HEK293T (cell line): ENCODE data around the gene CDK17.

ENCODE experiments used
- CTCF ChIA-PET: fragments of 350-600 bp; formaldehyde crosslinking; extraction: SDS; loops from one replicate; lab custom pipeline; 2021; ENCODE audit warnings: antibody characterized with exemption, inconsistent platforms; lab: Yijun Ruan, JAX
- POLR2A ChIA-PET: fragments of 350-600 bp; formaldehyde crosslinking; extraction: SDS; loops from one replicate; lab custom pipeline; 2020; ENCODE audit warnings: antibody characterized with exemption, inconsistent platforms; lab: Yijun Ruan, JAX
- DNase-seq: peaks from one replicate; pipeline ENCODE4 v3.0.0; 2012; ENCODE audit warnings: mixed read lengths; ENCODE audit errors: extremely low spot score
- ARNT ChIP-seq: fragments of 450-650 bp; IDR thresholded peaks from 2 replicates; pipeline ENCODE4 v1.6.1; 2017; ENCODE audit warnings: mild to moderate bottlenecking
- BHLHE40 ChIP-seq: fragments of 450-650 bp; IDR thresholded peaks from 2 replicates; pipeline ENCODE4 v1.6.1; 2016; ENCODE audit warnings: mild to moderate bottlenecking, moderate library complexity, borderline replicate concordance
- CTBP1 ChIP-seq: fragments of 450-650 bp; IDR thresholded peaks from 2 replicates; pipeline ENCODE4 v1.6.1; 2016; ENCODE audit warnings: borderline replicate concordance
- ELF4 ChIP-seq: fragments of 450-650 bp; IDR thresholded peaks from 2 replicates; pipeline ENCODE4 v1.6.1; 2017; ENCODE audit warnings: antibody characterized with exemption
- FOXA1 ChIP-seq: fragments of 450-650 bp; IDR thresholded peaks from 2 replicates; pipeline ENCODE4 v1.6.1; 2016; ENCODE audit warnings: mild to moderate bottlenecking
- FOXK2 ChIP-seq: fragments of 450-650 bp; IDR thresholded peaks from 2 replicates; pipeline ENCODE4 v1.6.1; 2016; ENCODE audit warnings: mild to moderate bottlenecking
- FOXM1 ChIP-seq: fragments of 450-650 bp; IDR thresholded peaks from 2 replicates; pipeline ENCODE4 v1.6.1; 2017; ENCODE audit warnings: mild to moderate bottlenecking, borderline replicate concordance
- HDGF ChIP-seq: fragments of 450-650 bp; IDR thresholded peaks from 2 replicates; pipeline ENCODE4 v1.6.1; 2017; ENCODE audit warnings: antibody characterized with exemption, borderline replicate concordance
- L3MBTL2 ChIP-seq: fragments of 450-650 bp; conservative IDR thresholded peaks from 2 replicates; pipeline ENCODE4 v1.6.1; 2016; ENCODE audit warnings: mild to moderate bottlenecking
- LEF1 ChIP-seq: fragments of 450-650 bp; IDR thresholded peaks from 2 replicates; pipeline ENCODE4 v1.6.1; 2017; ENCODE audit warnings: mild to moderate bottlenecking, borderline replicate concordance
- NFRKB ChIP-seq: fragments of 450-650 bp; IDR thresholded peaks from 2 replicates; pipeline ENCODE4 v1.6.1; 2016; ENCODE audit warnings: mild to moderate bottlenecking, moderate library complexity
- SP1 ChIP-seq: fragments of 450-650 bp; IDR thresholded peaks from 2 replicates; pipeline ENCODE4 v1.6.1; 2017
- SUZ12 ChIP-seq: fragments of 450-650 bp; IDR thresholded peaks from 2 replicates; pipeline ENCODE4 v1.6.1; 2016; ENCODE audit warnings: mild to moderate bottlenecking
- TARDBP ChIP-seq: fragments of 450-650 bp; IDR thresholded peaks from 2 replicates; pipeline ENCODE4 v1.6.1; 2016
- ZNF384 ChIP-seq: fragments of 450-650 bp; IDR thresholded peaks from 2 replicates; pipeline ENCODE4 v1.6.1; 2016
- TF ChIP-seq, protein P1 (sequence below): fragments of 450-650 bp; IDR thresholded peaks from 2 replicates; pipeline ENCODE4 v1.6.1; 2016

Gene CDK17

DNA sequence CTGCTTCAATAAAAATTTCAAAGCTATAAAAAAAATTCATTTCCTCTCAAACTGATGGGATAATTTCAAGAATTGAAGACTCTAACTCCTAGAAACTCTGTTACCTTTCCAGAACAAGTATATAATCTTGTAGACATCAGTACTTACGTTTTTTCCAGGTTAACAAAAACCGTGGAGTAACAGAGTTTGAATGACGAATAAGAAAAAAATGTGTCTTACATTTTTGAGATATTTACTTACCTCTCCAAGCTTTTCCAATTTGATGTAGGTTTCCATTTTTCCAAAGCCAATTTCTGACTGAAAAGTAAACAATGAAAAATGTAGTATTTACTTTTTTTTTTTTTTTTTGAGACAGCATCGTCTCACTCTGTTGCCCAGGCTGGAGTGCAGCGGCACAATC, 100.2 kb downstream of the CDK17 start:
- ChIA-PET POLR2A (no interaction called here), CTCF (no interaction called here)
- TF ChIP-seq CTBP1 = no peak
- TF ChIP-seq FOXA1 = no peak
- no peak for TF ChIP-seq SUZ12
- TF ChIP-seq BHLHE40 = no peak
- TF ChIP-seq LEF1 = no peak
- TF ChIP-seq NFRKB = no peak
- TF ChIP-seq TARDBP = no peak
- TF ChIP-seq ARNT = no peak
- TF ChIP-seq FOXM1 = no peak
- TF ChIP-seq HDGF = no peak
- DNase-seq = no peak

DNA sequence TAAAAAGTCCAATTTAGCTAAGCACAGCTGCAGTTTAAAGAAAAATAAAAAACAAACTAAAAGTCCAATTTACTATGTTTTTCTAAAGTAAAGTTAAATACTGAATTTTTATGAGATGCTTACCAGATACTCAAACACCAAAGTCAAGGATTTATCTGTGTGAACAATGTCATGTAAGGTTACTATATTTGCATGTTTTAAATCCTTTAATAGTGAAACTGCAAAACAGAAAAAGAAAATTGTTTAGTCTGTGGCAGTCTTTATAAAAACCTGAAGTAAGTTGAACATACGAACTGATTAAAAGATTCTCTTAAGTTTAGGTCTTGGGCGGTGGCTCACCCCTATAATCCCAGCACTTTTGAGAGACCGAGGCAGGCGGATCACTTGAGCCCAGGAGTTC, 102.7 kb downstream of the CDK17 start:
- no peak for DNase-seq
- POLR2A ChIA-PET = no interaction called here

DNA sequence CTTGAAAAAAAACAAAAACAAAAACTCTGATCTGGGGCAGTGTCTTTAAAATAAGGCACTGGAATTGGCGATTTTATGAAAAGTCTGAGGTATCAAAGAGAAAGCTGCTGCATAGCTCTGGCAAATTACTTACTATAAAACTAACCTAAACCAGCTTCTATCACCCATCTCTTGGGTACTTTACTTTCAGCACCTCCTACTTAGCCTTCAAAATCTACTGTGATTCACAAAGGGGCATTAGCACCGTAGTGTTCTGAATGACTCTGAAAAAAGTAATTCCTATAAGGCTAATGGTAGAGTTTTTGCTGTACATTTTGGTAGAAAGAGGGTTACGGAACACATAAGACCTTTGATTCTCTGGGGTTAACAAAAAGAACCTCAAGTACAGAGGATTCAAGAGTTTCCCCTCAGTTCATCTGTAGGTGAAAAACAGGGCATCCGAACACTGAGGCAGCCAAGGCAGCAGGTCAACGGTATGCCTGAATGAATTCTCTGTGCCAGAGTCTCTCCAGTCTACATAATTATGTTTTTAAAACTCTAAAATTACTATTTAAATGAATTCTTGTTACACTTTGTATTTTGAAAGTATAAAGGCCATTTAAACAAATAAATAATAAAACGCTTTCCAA, 104.6 kb downstream of the CDK17 start:
- ChIA-PET POLR2A (no interaction called here), CTCF (no interaction called here)
- DNase-seq = no peak
- TF ChIP-seq SUZ12 = no peak
- TF ChIP-seq SP1 = no peak
- no peak for TF ChIP-seq LEF1
- TF ChIP-seq NFRKB = no peak
- TF ChIP-seq ARNT = no peak
- TF ChIP-seq FOXM1 = no peak
- no peak for TF ChIP-seq L3MBTL2
- TF ChIP-seq HDGF = no peak
- no peak for TF ChIP-seq ELF4
- TF ChIP-seq TARDBP = no peak
- TF ChIP-seq FOXA1 = no peak

More for the DNA sequence above, 102.7 kb downstream of the CDK17 start:
- CTCF ChIA-PET = no interaction called here
- TF ChIP-seq L3MBTL2 (no peak), ZNF384 (no peak), LEF1 (no peak), ELF4 (no peak), BHLHE40 (no peak), FOXK2 (no peak), ARNT (no peak), CTBP1 (no peak), SP1 (no peak), SUZ12 (no peak)
- TF ChIP-seq, protein P1, sequence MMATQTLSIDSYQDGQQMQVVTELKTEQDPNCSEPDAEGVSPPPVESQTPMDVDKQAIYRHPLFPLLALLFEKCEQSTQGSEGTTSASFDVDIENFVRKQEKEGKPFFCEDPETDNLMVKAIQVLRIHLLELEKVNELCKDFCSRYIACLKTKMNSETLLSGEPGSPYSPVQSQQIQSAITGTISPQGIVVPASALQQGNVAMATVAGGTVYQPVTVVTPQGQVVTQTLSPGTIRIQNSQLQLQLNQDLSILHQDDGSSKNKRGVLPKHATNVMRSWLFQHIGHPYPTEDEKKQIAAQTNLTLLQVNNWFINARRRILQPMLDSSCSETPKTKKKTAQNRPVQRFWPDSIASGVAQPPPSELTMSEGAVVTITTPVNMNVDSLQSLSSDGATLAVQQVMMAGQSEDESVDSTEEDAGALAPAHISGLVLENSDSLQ = no peak

DNA sequence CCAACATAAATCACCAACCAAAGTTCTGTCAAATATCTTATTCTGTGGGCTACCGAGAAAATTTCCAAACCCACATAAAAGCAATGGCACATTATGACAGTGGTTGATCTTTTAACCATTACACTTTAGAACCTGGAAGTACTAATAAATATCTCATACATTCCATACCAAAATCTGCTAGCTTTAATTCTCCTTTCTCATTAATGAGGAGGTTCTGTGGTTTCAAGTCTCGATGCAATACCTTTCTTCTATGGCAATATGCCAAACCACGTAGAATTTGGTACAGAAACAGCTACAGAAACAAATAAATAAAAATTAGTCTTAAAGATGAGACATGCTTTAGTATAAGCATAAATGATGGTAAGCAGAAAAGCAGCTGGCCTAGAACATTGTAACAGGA, 105.4 kb downstream of the CDK17 start:
- TF ChIP-seq CTBP1 (no peak), FOXM1 (no peak), ARNT (no peak), LEF1 (no peak), SUZ12 (no peak), FOXK2 (no peak)
- CTCF ChIA-PET = no interaction called here
- no peak for DNase-seq
- POLR2A ChIA-PET = no interaction called here

DNA sequence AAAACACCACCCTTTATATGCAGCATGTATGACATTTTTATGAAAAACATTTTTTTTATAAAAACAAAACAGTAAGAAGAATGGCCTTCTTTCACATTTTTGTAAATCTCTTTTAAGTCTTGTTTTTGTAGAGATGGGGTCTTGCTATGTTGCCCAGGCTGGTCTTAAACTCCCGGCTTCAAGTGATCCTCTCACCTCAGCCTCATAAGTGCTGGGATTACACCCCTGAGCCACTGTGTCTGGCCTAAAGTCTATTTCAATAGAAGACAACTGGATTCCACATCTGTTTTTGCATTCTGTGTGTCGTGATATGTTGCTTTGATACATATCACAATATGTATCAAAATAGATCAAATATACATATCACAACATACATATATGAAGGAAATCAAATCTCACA, 107.1 kb downstream of the CDK17 start:
- DNase-seq = no peak
- CTCF ChIA-PET = no interaction called here
- TF ChIP-seq FOXK2 = no peak
- POLR2A ChIA-PET = no interaction called here

DNA sequence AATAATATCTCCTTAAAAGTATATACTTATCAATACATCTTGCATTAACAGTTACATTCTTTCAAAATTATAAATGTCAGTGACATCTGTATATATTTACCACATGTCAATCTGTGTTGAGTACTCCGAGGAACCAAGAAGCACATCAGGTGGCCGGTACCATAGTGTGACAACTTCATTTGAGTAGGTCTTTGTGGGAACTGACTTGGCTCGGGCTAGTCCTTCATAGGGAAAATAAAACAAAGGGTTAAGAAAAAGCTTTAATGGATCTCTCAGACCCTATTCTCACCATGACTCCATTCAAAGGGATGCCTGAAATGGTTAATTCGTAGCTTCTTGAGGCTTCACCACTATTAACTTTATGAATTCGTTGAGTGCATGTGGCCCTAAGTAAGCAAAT, 111.2 kb downstream of the CDK17 start:
- TF ChIP-seq NFRKB (no peak), SP1 (no peak), TARDBP (no peak), ELF4 (no peak), CTBP1 (no peak), LEF1 (no peak), FOXA1 (no peak), FOXM1 (no peak), SUZ12 (no peak), ARNT (no peak), BHLHE40 (no peak), ZNF384 (no peak), L3MBTL2 (no peak), FOXK2 (no peak), HDGF (no peak)
- POLR2A ChIA-PET = no interaction called here
- no peak for DNase-seq
- CTCF ChIA-PET = no interaction called here

DNA sequence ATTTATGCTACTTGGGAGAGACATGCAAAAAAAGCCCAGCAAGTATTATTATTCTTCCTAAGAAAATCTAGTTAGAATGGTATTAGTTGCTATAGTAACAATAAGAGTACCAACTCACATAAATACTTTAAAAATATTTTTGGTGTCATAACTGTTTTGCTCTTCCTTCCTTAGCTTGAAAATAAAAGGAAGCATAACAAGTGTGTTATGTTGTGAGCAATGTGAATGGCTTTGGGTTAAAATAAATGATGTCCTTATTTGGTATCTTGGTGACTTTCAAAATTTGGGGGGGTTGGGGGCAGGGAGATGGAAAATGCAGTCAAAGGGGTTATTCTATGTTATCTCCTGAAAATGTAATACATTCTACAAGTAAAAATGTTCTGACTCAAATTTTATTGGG, 115.1 kb downstream of the CDK17 start:
- ChIA-PET CTCF (no interaction called here), POLR2A (no interaction called here)
- DNase-seq = no peak
- TF ChIP-seq ARNT (no peak), ELF4 (no peak), HDGF (no peak), NFRKB (no peak), TARDBP (no peak), ZNF384 (no peak), FOXA1 (no peak), FOXK2 (no peak), CTBP1 (no peak), L3MBTL2 (no peak), FOXM1 (no peak), SP1 (no peak), LEF1 (no peak)

DNA sequence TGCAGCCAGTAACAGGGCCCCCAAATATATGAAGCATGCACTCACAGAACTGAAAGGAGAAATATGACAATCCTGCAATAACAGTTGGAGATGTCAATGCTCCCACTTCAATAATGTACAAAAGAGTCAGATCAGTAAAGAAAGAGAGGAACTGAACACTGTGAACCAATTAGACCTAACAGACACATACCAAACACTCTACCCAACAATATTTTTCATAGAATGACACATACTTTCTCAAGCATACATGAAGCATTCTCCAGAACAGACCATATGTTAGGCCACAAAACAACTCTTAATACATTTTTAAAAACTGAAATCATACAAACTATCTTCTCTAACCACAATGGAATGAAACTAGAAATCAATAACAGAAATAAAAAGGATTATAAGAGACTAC, 125.9 kb downstream of the CDK17 start:
- no peak for DNase-seq
- TF ChIP-seq TARDBP = no peak
- TF ChIP-seq ARNT = no peak
- TF ChIP-seq SUZ12 = no peak
- no peak for TF ChIP-seq SP1
- TF ChIP-seq FOXM1 = no peak
- no peak for TF ChIP-seq BHLHE40
- TF ChIP-seq, protein P1 = no peak
- TF ChIP-seq L3MBTL2 = no peak
- TF ChIP-seq LEF1 = no peak
- no peak for TF ChIP-seq FOXA1
- no peak for TF ChIP-seq NFRKB
- no peak for TF ChIP-seq ELF4
- POLR2A ChIA-PET = no interaction called here
- CTCF ChIA-PET = interaction anchor here (0.6 kb wide), 1 partner anchor 315 kb away, joined by 3 read pairs; no protein-coding TSS in a partner anchor
